Stimulated activated CD4-positive, alpha-beta T cell treated with anti-CD3 and anti-CD28 coated beads, Interleukin-1b, Interleukin-23, amount 100 ng/mL, for 24 hours (primary cell): ENCODE measurements around the gene LY6G6C.

ENCODE experiments used
- DNase-seq, 4 experiments: peaks; one replicate each; pipeline ENCODE4 v3.0.0-alpha.2; 2020; ENCODE audit warnings: low read depth in 4 of 4, low spot score in 1 of 4

Gene LY6G6C

DNA sequence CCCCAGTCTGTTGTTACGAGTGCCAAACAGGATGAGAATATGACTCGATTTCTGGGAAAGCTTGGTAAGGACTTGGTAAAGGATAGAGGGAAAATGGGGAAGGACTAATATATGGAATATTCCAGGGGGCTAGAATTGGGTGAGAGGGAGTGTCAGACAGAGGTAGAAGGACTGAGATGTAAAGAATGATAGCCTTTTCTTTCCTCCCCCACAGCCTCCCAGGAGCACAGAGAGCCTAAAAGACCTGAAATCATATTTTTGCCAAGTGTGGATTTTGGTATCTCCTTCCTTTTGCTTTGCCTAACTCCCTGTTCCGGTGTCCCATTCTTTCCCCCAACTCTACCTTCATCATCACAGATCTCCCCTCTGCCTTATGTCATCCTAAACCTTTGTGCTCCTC is 21.3 kb upstream of the LY6G6C start:
- no peak for DNase-seq

GRCh38 chr6:31741815-31742214 is 20.3 kb upstream of the LY6G6C start:
- DNase-seq, result no peak

DNA sequence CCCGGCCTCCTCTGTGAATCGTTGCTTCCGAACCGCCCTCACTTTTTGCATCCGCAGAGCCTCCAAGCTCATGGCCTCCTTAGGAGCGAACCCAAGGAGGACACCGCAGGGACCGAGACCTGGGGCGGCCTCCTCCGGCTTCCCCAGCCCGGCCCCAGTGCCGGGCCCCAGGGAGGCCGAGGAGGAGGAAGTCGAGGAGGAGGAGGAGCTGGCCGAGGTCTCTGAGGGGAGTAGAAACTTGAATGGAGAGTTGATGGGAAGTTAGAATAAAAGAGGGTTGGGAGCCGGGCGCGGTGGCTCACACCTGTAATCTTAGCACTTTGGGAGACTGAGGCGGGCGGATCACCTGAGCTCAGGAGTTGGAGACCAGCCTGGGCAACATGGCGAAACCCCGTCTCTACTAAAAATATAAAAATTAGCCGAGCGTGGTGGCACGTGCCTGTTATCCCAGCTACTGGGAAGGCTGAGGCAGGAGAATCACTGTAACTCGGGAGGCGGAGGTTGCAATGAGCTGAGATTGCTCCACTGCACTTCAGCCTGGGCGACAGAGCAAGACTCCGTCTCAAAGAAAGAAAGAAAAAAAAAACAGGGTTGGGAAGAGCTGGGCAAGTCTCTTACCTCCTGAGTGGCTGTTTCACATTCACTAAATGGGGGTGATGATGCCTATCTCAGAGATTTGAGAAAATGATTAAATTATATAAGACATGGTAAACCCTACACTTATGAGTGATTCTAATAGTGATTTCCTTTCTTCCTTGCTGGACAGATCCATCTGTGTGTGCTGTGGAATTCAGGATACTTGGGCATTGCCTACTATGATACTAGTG is 19.1 kb upstream of the LY6G6C start:
- DNase-seq, result no peak

GRCh38 chr6:31739639-31740396 is 18.3 kb upstream of the LY6G6C start, which contains the start of gene MSH5:
Gene MSH5, plus strand, starts transcription at chr6:31740005. Its CDS starts 462 bp downstream, at chr6:31740467.
- DNase-seq, result peak; percentile 88 to 95 (median 92)

- peak in 1 of 4 experiments; percentile 55 for DNase-seq
Observed at GRCh38 chr6:31737991-31738979, 16.7 kb upstream of the LY6G6C start.

- no peak for DNase-seq
Observed at GRCh38 chr6:31737315-31737990, 15.9 kb upstream of the LY6G6C start.

- no peak for DNase-seq
Observed at GRCh38 chr6:31736768-31737314, 15.3 kb upstream of the LY6G6C start.

DNA sequence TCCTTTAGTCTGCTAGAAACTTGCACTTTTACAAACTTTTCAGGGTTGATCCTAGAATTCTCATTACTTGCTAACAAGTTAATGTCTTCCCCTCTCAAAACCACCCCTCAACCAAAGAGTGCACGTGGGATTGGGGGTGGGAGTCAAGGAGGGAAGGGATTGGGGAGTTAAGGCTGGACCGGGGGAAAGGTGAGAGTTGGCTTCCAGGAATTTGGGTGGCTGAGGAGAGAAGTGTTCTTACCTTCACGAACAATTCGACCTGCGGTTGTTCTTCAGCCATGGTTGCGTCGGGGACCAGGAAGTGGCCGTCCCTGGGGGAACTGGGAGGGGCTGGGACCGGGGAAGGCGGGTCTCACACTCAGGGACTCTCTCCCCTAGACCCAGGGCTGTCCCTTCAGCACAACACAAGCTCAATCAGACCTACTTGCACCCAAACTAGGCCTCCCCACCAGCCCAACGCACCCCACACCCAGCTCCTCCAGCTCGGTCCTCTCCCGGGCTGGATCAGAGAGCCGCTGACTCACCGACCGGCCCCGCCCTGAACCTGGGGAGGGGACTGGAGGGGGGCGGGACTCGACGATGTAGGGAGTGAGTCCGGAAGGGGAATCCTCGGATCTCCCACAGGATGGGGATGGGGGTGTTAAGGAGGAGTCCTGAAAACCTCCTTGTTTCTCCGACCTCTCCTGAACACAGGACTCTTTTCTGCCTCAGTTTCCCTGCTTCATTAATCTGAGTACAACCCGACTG is 14.6 kb upstream of the LY6G6C start, which contains the start of gene CLIC1:
TSS of gene CLIC1 (minus strand) at position 510 of the 747 bp plus-strand sequence. CDS start at position 280, 230 bp downstream.
- peak in 3 of 4 experiments; percentile 52 to 84 (median 69) for DNase-seq

- DNase-seq, result peak in 2 of 4 experiments; percentile 38 to 46
Observed at GRCh38 chr6:31734821-31735406, 13.4 kb upstream of the LY6G6C start.

DNA sequence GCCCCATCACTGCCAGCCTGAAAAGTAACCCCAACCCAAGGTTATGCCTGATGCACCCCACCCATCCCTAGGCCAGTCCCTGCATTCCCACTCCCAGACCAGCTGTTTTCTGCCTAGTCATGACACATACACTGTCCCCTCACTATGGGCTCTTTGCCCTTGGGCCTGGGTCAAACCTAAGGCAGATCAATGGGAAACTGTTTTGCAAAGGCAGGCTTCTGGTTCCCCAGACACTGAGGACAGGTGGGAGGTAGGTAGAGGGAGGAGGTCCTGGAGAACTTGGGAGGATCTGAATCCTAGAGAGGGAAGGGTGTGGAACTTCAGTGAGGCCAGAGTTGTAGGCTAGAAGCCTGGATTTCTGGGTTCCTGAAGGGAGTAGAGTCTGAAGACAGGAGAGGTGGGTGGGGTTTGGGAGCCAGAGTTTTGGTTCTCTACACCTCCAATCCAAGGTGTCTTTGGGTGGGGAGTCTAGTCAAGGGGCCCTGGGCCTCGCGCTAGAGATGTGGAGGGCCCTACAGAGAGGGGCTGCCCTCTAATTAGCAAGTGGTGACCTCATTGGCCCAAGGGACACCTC is 12.8 kb upstream of the LY6G6C start:
- DNase-seq, result no peak

DNA sequence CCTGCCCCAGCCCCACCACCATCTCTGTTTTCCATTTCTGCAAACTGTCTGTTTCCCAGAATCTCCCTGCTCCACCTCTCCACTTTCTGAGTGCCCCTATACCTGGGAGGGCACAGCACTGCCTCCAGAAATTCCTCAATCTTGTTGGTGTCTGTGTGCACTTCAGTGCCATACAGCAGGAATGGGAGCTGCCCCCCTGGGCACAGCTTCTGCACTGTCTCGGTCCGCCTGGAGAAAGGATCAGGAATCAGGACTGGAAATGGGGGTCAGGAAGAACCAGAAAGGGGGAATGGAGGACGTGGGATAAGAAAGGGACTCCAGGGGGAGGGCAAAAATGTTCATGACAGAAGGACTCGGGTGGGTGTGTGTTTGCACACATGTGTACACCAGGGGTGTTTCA is 12.2 kb upstream of the LY6G6C start:
- no peak for DNase-seq

DNA sequence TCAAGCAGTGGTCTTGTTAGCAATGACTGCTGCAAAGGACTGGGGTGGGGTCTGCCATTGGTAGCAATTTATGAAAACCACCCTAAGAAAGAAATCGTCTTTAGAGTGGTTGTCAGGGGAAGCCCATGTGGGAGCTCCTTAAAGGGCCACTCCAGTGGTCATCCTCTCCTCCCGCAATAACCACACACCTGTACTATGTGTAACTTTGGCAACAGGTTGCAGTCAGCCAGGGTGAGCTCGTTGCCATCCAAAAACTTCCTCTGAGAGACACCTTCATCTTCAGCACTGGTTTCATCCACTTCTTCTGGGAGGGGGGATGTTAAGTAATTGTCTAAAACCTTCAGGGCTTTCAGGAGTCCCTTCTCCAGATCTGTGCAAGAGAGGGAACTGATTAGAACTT is 10.5 kb upstream of the LY6G6C start:
- DNase-seq, result no peak

GRCh38 chr6:31730631-31731086 is 9.1 kb upstream of the LY6G6C start:
- DNase-seq, result no peak

DNA sequence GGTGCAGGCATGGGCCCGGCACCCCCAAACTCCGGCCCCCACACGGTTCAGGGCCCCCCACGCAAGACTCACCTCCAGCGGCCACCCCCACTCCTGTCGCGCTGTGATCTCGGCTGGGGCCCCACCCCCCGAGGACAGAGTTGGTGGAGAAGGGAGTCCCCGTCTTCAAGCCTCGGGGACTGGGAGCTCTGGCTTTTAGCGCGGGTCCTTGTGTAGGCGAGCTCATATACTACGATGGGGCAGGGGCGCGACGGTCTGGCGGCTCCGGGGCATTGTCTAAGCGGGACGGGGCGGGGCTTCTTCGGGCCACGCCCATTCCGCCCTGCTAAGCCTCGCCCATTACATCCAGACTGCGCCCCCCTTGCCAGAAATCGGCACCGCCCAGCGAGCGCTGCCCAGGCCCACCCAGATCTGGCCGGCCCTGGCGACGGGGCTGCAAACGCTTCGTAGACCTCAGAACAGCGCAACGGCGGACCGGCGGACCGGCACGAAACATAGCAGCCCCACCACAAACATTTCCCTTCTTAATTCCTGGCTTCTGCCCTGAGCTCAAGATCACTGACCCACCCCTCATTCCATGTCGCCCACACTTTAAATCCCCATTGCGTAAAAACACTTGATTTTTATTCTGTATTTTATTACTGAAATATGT is 8.6 kb upstream of the LY6G6C start:
- DNase-seq, result peak in 3 of 4 experiments; percentile 39 to 48 (median 44)

DNA sequence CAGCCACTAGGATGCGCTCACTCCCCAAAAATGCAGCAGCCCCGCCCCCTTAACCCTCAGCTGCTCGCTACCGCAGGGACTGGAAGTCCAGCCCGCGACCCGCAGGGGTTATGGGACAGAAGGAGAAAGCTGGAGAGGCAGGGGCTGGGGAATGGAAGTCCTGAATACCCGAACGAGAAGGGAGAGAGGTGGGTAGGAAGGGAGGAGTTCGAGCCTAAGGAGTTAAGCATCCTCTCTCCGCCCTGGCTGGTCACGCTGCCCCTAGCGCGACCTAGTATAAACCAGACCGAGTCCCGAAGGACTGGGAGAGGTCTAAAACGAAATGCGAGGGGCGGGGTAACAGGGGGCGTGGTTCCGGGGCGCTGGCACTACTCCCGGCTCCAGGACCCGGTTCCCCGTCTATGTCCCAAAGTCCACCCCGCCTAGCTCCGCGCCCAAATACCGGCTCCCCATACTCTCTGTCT is 8.0 kb upstream of the LY6G6C start:
- peak in 3 of 4 experiments; percentile 53 to 71 (median 63) for DNase-seq

DNA sequence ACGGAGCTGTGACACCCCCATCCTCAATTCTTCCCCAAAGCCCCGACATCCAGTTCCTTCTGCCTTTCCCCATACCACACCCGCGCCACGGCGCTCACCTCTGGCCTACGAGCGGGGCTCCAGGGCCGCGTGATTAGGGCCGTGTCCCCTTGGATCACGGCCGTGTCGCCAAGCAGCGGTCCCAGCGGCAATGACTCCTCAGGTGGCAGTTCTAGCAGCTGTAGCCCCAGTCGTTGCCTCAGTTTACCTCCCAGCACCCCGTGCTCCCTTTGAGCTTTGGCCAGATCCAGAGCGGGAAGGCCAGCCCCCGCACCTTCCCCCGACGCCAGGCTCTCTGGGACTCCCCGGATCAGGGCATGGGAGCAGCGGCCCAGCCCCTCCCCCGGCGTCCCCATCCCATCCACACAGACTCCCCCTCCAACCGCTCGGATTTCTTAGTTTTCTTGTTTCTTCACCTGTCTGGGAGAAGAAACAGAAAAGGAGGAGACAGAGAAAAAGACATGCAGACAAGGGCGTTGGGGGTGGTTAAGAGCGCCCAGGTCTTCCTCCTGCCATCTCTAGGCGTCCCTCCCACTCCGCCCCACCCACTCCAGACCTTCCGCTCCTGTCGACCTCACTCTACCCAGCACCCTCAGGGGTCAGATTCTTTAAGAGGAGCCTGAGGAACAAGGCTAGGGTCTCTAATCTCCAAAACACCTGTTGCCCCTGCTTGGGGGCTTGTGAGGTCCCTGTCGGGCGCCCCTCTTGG is 7.4 kb upstream of the LY6G6C start, which contains the start of gene DDAH2:
TSS of gene DDAH2 (minus strand) at position 533 of the 748 bp plus-strand sequence. CDS start at position 395, 138 bp downstream.
- DNase-seq, result no peak
